H1 (cell line): ENCODE measurements around the gene XPNPEP1. TPM values are rescaled to one million over a fixed set of nuclear protein-coding genes. Genes with fewer than 3 reads are reported as not detected.

ENCODE experiments used
- CTCF ChIA-PET: fragments of 300-600 bp; sonication (Branson Sonifier 250); formaldehyde crosslinking; loops from one replicate; lab custom pipeline; 2021; ENCODE audit not compliant: partially characterized antibody; lab: Charles Lee
- POLR2A ChIA-PET: fragments of 300-600 bp; sonication (Branson Sonifier 250); formaldehyde crosslinking; loops from one replicate; lab custom pipeline; 2021; ENCODE audit warnings: inconsistent platforms; ENCODE audit not compliant: partially characterized antibody; lab: Charles Lee
- DNase-seq, 2 experiments: peaks; one replicate each; pipeline versions ENCODE4 v3.0.0 to v3.0.0-alpha.2; 2010 to 2022; ENCODE audit warnings: low spot score in 2 of 2, low read depth in 1 of 2, mixed read lengths in 1 of 2
- FAIRE-seq: peaks from 2 replicates; lab custom pipeline; 2011; peaks lifted over from hg19 to GRCh38; lab: Jason Lieb, UNC
- H2AFZ ChIP-seq: 2 replicates; pipeline ENCODE4 v1.8.1; 2012; ENCODE audit warnings: low read length, inconsistent platforms
- H2AK5ac ChIP-seq: 2 replicates; pipeline ENCODE4 v1.6.1; 2013; ENCODE audit warnings: low read depth, low read length
- H2BK120ac ChIP-seq: replicated peaks from 2 replicates; pipeline ENCODE3; 2013; ENCODE audit warnings: low read depth, low read length, inconsistent platforms
- H2BK12ac ChIP-seq: 2 replicates; pipeline ENCODE4 v1.6.1; 2013; ENCODE audit warnings: low read depth, low read length
- H2BK15ac ChIP-seq: 2 replicates; pipeline ENCODE4 v1.6.1; 2013; ENCODE audit warnings: low read length
- H2BK20ac ChIP-seq: 2 replicates; pipeline ENCODE4 v1.6.1; 2013; ENCODE audit warnings: low read length
- H2BK5ac ChIP-seq: 2 replicates; pipeline ENCODE4 v1.6.1; 2013; ENCODE audit warnings: low read depth, low read length
- H3K14ac ChIP-seq: 2 replicates; pipeline ENCODE4 v1.6.1; 2013; ENCODE audit warnings: inconsistent platforms; ENCODE audit not compliant: insufficient read length
- H3K18ac ChIP-seq: 2 replicates; pipeline ENCODE4 v1.6.1; 2013; ENCODE audit warnings: low read length; ENCODE audit errors: extremely low read depth
- H3K23ac ChIP-seq: 2 replicates; pipeline ENCODE4 v1.6.1; 2013; ENCODE audit warnings: inconsistent platforms; ENCODE audit not compliant: insufficient read length
- H3K23me2 ChIP-seq: 2 replicates; pipeline ENCODE4 v1.6.1; 2013; ENCODE audit warnings: low read depth, low read length
- H3K27ac ChIP-seq: 2 replicates; pipeline ENCODE4 v1.6.1; 2011; ENCODE audit warnings: low read depth, low read length, inconsistent platforms
- H3K27me3 ChIP-seq, 4 experiments: replicated peaks in 1 of 4; 1 replicate in 1 of 4; 2 replicates in 3 of 4; pipeline versions ENCODE4 v1.6.1 to v1.8.1; 2011 to 2013; ENCODE audit warnings: low read length in 3 of 4, mild to moderate bottlenecking in 3 of 4, inconsistent platforms in 2 of 4, mixed read lengths in 2 of 4, moderate library complexity in 1 of 4; ENCODE audit not compliant: control insufficient read depth in 3 of 4, insufficient read depth in 3 of 4; ENCODE audit errors: extremely low read depth in 1 of 4
- H3K36me3 ChIP-seq, 4 experiments: 2 replicates each; pipeline versions ENCODE4 v1.6.1 to v1.8.1; 2011 to 2013; ENCODE audit warnings: mild to moderate bottlenecking in 4 of 4, low read length in 3 of 4, moderate library complexity in 2 of 4, control low read depth in 1 of 4, inconsistent platforms in 1 of 4; ENCODE audit not compliant: insufficient read depth in 4 of 4, control insufficient read depth in 2 of 4
- H3K4ac ChIP-seq: replicated peaks from 2 replicates; pipeline ENCODE3; 2013; ENCODE audit warnings: low read length, low read depth, mixed read lengths, inconsistent platforms; ENCODE audit not compliant: insufficient read length
- H3K4me1 ChIP-seq, 4 experiments: replicated peaks in 1 of 4; 1 replicate in 1 of 4; 2 replicates in 3 of 4; pipeline versions ENCODE4 v1.6.1 to v1.8.1; 2011 to 2013; ENCODE audit warnings: low read length in 3 of 4, inconsistent platforms in 2 of 4, mixed read lengths in 1 of 4; ENCODE audit not compliant: insufficient read depth in 4 of 4, control insufficient read depth in 3 of 4
- H3K4me2 ChIP-seq, 2 experiments: 2 replicates each; pipeline versions ENCODE4 v1.6.1 to v1.8.1; 2011 to 2013; ENCODE audit warnings: low read depth in 2 of 2, low read length in 2 of 2, control low read depth in 1 of 2, inconsistent platforms in 1 of 2, mild to moderate bottlenecking in 1 of 2; ENCODE audit not compliant: insufficient read depth in 1 of 2
- H3K4me3 ChIP-seq, 4 experiments: fragments of 200-600, 300-600 bp in 1 of 4; sonication (generic), shearing (Covaris generic), sonication (Bioruptor Twin) in 1 of 4; 2 replicates each; pipeline versions ENCODE4 v1.5.1 to v1.8.1; 2011 to 2016; ENCODE audit warnings: low read length in 4 of 4, low read depth in 3 of 4, control low read depth in 2 of 4, inconsistent platforms in 2 of 4, mild to moderate bottlenecking in 2 of 4, mixed read lengths in 1 of 4, moderate library complexity in 1 of 4; ENCODE audit not compliant: insufficient read depth in 2 of 4; ENCODE audit errors: extremely low read depth in 1 of 4
- H3K56ac ChIP-seq: replicated peaks from 2 replicates; pipeline ENCODE3; 2013; ENCODE audit warnings: low read depth, mild to moderate bottlenecking, mixed read lengths, low read length, inconsistent platforms; ENCODE audit not compliant: insufficient read length
- H3K79me1 ChIP-seq: 2 replicates; pipeline ENCODE4 v1.6.1; 2013; ENCODE audit warnings: low read depth, low read length, control low read depth
- H3K79me2 ChIP-seq, 2 experiments: 2 replicates each; pipeline versions ENCODE4 v1.6.1 to v1.8.1; 2012 to 2013; ENCODE audit warnings: low read length in 2 of 2, mild to moderate bottlenecking in 2 of 2, inconsistent platforms in 1 of 2; ENCODE audit not compliant: insufficient read depth in 2 of 2, control insufficient read depth in 1 of 2
- H3K9ac ChIP-seq, 4 experiments: replicated peaks in 1 of 4; 1 replicate in 1 of 4; 2 replicates in 3 of 4; pipeline versions ENCODE4 v1.6.1 to v1.8.1; 2011 to 2013; ENCODE audit warnings: low read depth in 3 of 4, low read length in 3 of 4, control low read depth in 2 of 4, mild to moderate bottlenecking in 2 of 4, moderate library complexity in 2 of 4, inconsistent platforms in 1 of 4; ENCODE audit errors: extremely low read depth in 1 of 4
- H3K9me3 ChIP-seq, 2 experiments: 2 replicates each; pipeline versions ENCODE4 v1.6.1 to v1.8.1; 2012 to 2013; ENCODE audit warnings: mild to moderate bottlenecking in 2 of 2, moderate library complexity in 2 of 2, control low read depth in 1 of 2, inconsistent platforms in 1 of 2, low read depth in 1 of 2, low read length in 1 of 2, mixed read lengths in 1 of 2; ENCODE audit not compliant: insufficient read depth in 2 of 2
- H4K20me1 ChIP-seq, 2 experiments: replicated peaks in 1 of 2; 2 replicates each; pipeline versions ENCODE3 to v1.8.1; 2011 to 2013; ENCODE audit warnings: inconsistent platforms in 2 of 2, low read length in 2 of 2, mild to moderate bottlenecking in 1 of 2; ENCODE audit not compliant: insufficient read depth in 2 of 2, control insufficient read depth in 1 of 2
- H4K5ac ChIP-seq: 2 replicates; pipeline ENCODE4 v1.6.1; 2013; ENCODE audit warnings: low read length, low read depth, mixed read lengths, inconsistent platforms; ENCODE audit not compliant: insufficient read length
- H4K8ac ChIP-seq: 2 replicates; pipeline ENCODE4 v1.8.0; 2013; ENCODE audit warnings: mild to moderate bottlenecking, moderate library complexity, low read length, inconsistent platforms; ENCODE audit not compliant: insufficient read depth; ENCODE audit errors: extremely low read depth
- H4K91ac ChIP-seq: replicated peaks from 2 replicates; pipeline ENCODE3; 2013; ENCODE audit warnings: low read length, mixed read lengths, inconsistent platforms; ENCODE audit not compliant: insufficient read length
- CHD2 ChIP-seq: IDR thresholded peaks from 2 replicates; pipeline ENCODE4 v1.6.1; 2012; ENCODE audit warnings: low read length, improper control_type of control experiment
- JUND ChIP-seq: IDR thresholded peaks from 2 replicates; pipeline ENCODE4 v1.6.1; 2011; ENCODE audit warnings: mild to moderate bottlenecking, improper control_type of control experiment, low read length
- WGBS, 2 experiments: shearing (Covaris generic) in 1 of 2; methylation state at CpG; one replicate each; pipeline versions ENCODE4 v1.1.6 to v1.1.7; 2013 to 2015; ENCODE audit warnings: low lambda C conversion rate in 2 of 2, mixed read lengths in 2 of 2, inconsistent platforms in 1 of 2, low coverage in 1 of 2, missing lambda C conversion rate in 1 of 2; ENCODE audit not compliant: insufficient replicate concordance in 2 of 2, insufficient coverage in 1 of 2, insufficient read length in 1 of 2; ENCODE audit errors: extremely low coverage in 1 of 2, missing lambda C conversion rate in 1 of 2; 5-methylcytosine and 5-hydroxymethylcytosine counted together
- polyA plus RNA-seq, 7 experiments: library from polyadenylated mRNA; depleted of rRNA in 3 of 7; stranded (reverse) in 5 of 7; unstranded in 2 of 7; fragments of >200 nt in 5 of 7; fragments of 200-250 nt in 2 of 7; gene quantifications; 1 replicate in 5 of 7; 2 replicates in 1 of 7; 4 replicates in 1 of 7; pipeline versions ENCODE4 v1.2.1 to v1.2.3, GENCODE V29; 2011 to 2013; ENCODE audit warnings: missing spikeins in 2 of 7, mixed read lengths in 2 of 7
- total RNA-seq: library from RNA; stranded (reverse); fragmentation: NEBNext Ultra II Directional; extraction: Animal tissue kit (Norgen Biotek cat#: 25700); gene quantifications from 2 replicates; pipeline ENCODE4 v1.2.1, GENCODE V29; 2021

Gene XPNPEP1
- total and polyA plus RNA-seq, 2 of the 8 experiments (the other 6 are each of a cell fraction or from before 2014, with no cell fraction given) = 61.1 to 201 TPM

GRCh38 chr10:109961174-109962001 is 38.1 kb upstream of the XPNPEP1 start:
- peak overlapping the region; percentile 55; the same call in 1 of the 2 replicates for H2AFZ ChIP-seq
- no peaks in the 10 kb centered on the region for H3K36me3 ChIP-seq
- H3K56ac ChIP-seq = peak overlapping the region; percentile 81
- no peak overlapping the region for H2BK120ac ChIP-seq
- H3K18ac ChIP-seq = 0 out of 2 replicates have a peak overlapping the region, but pooled peaks have one; percentile 43
- FAIRE-seq = peak; percentile 70
- H4K91ac ChIP-seq = no peak overlapping the region
- no peaks in the 10 kb centered on the region; the same call in 1 of the 2 replicates for H3K23me2 ChIP-seq
- peak overlapping the region in 1 of 4 experiments; percentile 13; a peak in 3 of 7 replicates for H3K9ac ChIP-seq
- DNase-seq = no peak
- H2BK12ac ChIP-seq = peak overlapping the region; percentile 29; the same call in 1 of the 2 replicates
- no peaks in the 10 kb centered on the region for H3K79me1 ChIP-seq
- no peak overlapping the region for H3K14ac ChIP-seq
- H3K23ac ChIP-seq = no peak overlapping the region
- H3K79me2 ChIP-seq = no peaks in the 10 kb centered on the region
- H3K4me1 ChIP-seq = peaks cover 5 to 11% (median 9%) of the 10 kb centered on the region in 4 experiments; a peak in 6 of 7 replicates
- H3K4me2 ChIP-seq = peak overlapping the region in 1 of 2 experiments; percentile 20; a peak in 2 of 4 replicates
- CTCF ChIA-PET = interaction anchor here (2.3 to 3.4 kb wide), 3 partner anchors 10 to 74 kb away, joined by 4 to 10 read pairs (median 10); no protein-coding TSS in a partner anchor
- no peaks in the 10 kb centered on the region for H4K20me1 ChIP-seq
- 45% methylated on average over 5 of the region's 5 CpGs; no CpG with 5 or more reads in 1 of the 2 experiments for WGBS, 2 experiments
- H3K9me3 ChIP-seq = no peaks in the 10 kb centered on the region
- H3K4me3 ChIP-seq = peak overlapping the region in 1 of 4 experiments; percentile 14; a peak in 2 of 8 replicates
- H2BK15ac ChIP-seq = no peak overlapping the region
- H3K27me3 ChIP-seq = no peaks in the 10 kb centered on the region
- POLR2A ChIA-PET = no interaction called here
- 0 out of 2 replicates have a peak overlapping the region, but pooled peaks have one; percentile 2 for H2BK5ac ChIP-seq
- no peak overlapping the region for H4K5ac ChIP-seq
- no peak overlapping the region for H4K8ac ChIP-seq
- peak overlapping the region; percentile 87; the same call in 1 of the 2 replicates for H2BK20ac ChIP-seq
- no peak overlapping the region for H2AK5ac ChIP-seq
- no peak overlapping the region for H3K27ac ChIP-seq
- H3K4ac ChIP-seq = no peak overlapping the region
- TF ChIP-seq JUND (peak; percentile 52; the same call in 1 of the 2 replicates), CHD2 (no peak)
